Urothelium cell line (cell line): ENCODE results near the gene ACAT2.
"Not testable (repeated sequence)": the region's sequence is repeated elsewhere in the genome, so short reads cannot be mapped to it uniquely, and the experiment has no call there.

Experiments used
- DNase-seq: peaks from one replicate; pipeline ENCODE4 v3.0.0; 2011; ENCODE audit warnings: low spot score, mixed read lengths
- FAIRE-seq: peaks from 2 replicates; lab custom pipeline; 2011; peaks lifted over from hg19 to GRCh38; lab: Jason Lieb, UNC

Gene ACAT2

GRCh38 chr6:159762681-159763293, 942 bp downstream of the ACAT2 start:
- DNase-seq, result peak; percentile 5

GRCh38 chr6:159766906-159767305, 5.1 kb downstream of the ACAT2 start:
- no peak for FAIRE-seq
- no peak for DNase-seq

More at GRCh38 chr6:159762681-159763293, 942 bp downstream of the ACAT2 start:
- no peak for FAIRE-seq

GRCh38 chr6:159769470-159769869, 7.6 kb downstream of the ACAT2 start:
- DNase-seq (no peak), FAIRE-seq (no peak)

GRCh38 chr6:159772196-159772595, 10.4 kb downstream of the ACAT2 start:
- DNase-seq (no peak), FAIRE-seq (no peak)

- DNase-seq (no peak), FAIRE-seq (no peak)
Measured at GRCh38 chr6:159777240-159777904, 15.5 kb downstream of the ACAT2 start.

- DNase-seq, result no peak
- no peak for FAIRE-seq
Measured at GRCh38 chr6:159778131-159778530, 16.3 kb downstream of the ACAT2 start.

GRCh38 chr6:159778542-159779103, 16.8 kb downstream of the ACAT2 start:
- FAIRE-seq, result no peak
- DNase-seq, result no peak

GRCh38 chr6:159788276-159788675, 26.4 kb downstream of the ACAT2 start:
- no peak for DNase-seq

GRCh38 chr6:159788753-159789376, 27.0 kb downstream of the ACAT2 start:
- FAIRE-seq (no peak), DNase-seq (peak; percentile 25)

More at GRCh38 chr6:159788276-159788675, 26.4 kb downstream of the ACAT2 start:
- no peak for FAIRE-seq

- DNase-seq, result peak; percentile 94
- FAIRE-seq, result peak; percentile 66
Measured at GRCh38 chr6:159789377-159790148, 27.7 kb downstream of the ACAT2 start, which contains the start of gene TCP1. TSS of gene TCP1 (minus strand) at chr6:159789602. CDS start at chr6:159789468, 134 bp downstream.

- DNase-seq (peak; percentile 94), FAIRE-seq (peak; percentile 72)
Measured at GRCh38 chr6:159790149-159790955, 28.5 kb downstream of the ACAT2 start, which contains the start of gene MRPL18. TSS of gene MRPL18 (plus strand) at chr6:159790467. CDS start at chr6:159790588, 121 bp downstream.

- FAIRE-seq, result no peak
- DNase-seq, result no peak
Measured at GRCh38 chr6:159790956-159791598, 29.2 kb downstream of the ACAT2 start.

GRCh38 chr6:159794976-159795375, 33.1 kb downstream of the ACAT2 start:
- not testable (repeated sequence) for DNase-seq, FAIRE-seq

- no peak for DNase-seq
- no peak for FAIRE-seq
Measured at GRCh38 chr6:159797554-159797953, 35.7 kb downstream of the ACAT2 start.

- DNase-seq, result no peak
Measured at GRCh38 chr6:159800141-159800865, 38.5 kb downstream of the ACAT2 start, which contains the start of gene PNLDC1. TSS of gene PNLDC1 (plus strand) at chr6:159800276. CDS start at chr6:159800308, 32 bp downstream.

GRCh38 chr6:159801935-159802334, 40.1 kb downstream of the ACAT2 start:
- DNase-seq (no peak), FAIRE-seq (no peak)

More at GRCh38 chr6:159800141-159800865, 38.5 kb downstream of the ACAT2 start, which contains the start of gene PNLDC1:
- no peak for FAIRE-seq

GRCh38 chr6:159804504-159804903, 42.7 kb downstream of the ACAT2 start:
- DNase-seq (no peak), FAIRE-seq (no peak)

- FAIRE-seq (no peak), DNase-seq (no peak)
Measured at GRCh38 chr6:159805440-159806020, 43.7 kb downstream of the ACAT2 start.
